OCI-M2 (cell line): ENCODE data around the gene RAB40A.
"Not testable (repeated sequence)": the region's sequence is repeated elsewhere in the genome, so short reads cannot be mapped to it uniquely, and the experiment has no call there.

ENCODE experiments used
- DNase-seq: peaks from one replicate; lab custom pipeline; 2025; ENCODE audit not compliant: unreplicated experiment; lab: John Stamatoyannopoulos, UW

RAB40A gene

GRCh38 chrX:103464774-103465117 is 54.5 kb downstream of the RAB40A start:
- peak; percentile 3 for DNase-seq

GRCh38 chrX:103464072-103464773 is 55.1 kb downstream of the RAB40A start:
- DNase-seq = no peak

GRCh38 chrX:103461156-103461555 is 58.1 kb downstream of the RAB40A start:
- DNase-seq = no peak

GRCh38 chrX:103460001-103460755 is 59.1 kb downstream of the RAB40A start:
- DNase-seq = not testable (repeated sequence)

- no peak for DNase-seq
Measured at GRCh38 chrX:103453655-103454054, 65.6 kb downstream of the RAB40A start.
